Measurements from ENCODE around the gene WDR87.

The WDR87 gene

DNA sequence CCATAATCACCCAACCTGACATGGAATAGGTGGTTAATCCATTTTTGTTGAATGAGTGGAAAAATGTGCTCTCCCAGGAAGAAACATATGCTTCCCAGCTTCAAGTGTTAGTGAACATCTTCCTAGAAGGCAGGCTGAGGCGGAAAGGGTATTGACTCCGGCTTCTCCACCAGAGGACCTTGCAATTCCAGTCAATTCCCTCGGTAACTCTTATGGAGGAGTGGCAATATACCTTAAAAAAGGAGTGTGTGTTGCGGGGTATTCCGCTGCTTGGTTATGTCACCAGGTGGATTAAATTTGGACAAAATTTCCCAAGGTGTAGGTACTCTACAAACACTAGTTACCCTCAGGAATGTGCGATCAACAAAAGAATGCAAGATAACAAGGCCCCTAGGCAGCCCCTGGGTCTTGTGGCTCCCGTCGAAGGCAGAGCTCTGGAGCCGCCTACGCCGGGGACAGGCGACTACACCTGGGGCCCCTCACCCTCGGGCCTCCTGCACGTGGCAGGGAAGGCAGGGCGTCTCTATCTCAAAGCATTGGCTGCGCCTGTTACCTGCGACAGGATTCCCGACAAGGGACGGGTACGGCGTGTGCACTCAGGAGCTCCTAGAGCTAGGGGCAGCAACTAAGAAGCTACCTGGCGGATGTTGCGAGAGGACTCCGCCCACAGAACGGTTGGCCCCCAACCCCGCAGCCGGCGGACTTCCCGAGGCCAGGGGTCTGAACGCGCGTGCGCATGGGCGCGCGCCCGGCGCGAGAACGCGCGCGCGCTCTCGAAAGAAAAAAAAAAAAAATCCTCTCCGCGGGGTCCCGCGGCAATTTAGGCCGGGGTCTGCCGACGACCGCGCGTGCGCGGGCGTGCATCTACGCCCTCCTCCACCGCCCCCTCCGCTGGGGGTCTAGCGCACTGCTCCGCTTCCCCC is at the start of gene WDR87:
Gene WDR87, minus strand, starts transcription at position 649 of the 923 bp plus-strand sequence. CDS start 8,355 bp downstream, outside the sequence.
- TF ChIP-seq, protein P1, sequence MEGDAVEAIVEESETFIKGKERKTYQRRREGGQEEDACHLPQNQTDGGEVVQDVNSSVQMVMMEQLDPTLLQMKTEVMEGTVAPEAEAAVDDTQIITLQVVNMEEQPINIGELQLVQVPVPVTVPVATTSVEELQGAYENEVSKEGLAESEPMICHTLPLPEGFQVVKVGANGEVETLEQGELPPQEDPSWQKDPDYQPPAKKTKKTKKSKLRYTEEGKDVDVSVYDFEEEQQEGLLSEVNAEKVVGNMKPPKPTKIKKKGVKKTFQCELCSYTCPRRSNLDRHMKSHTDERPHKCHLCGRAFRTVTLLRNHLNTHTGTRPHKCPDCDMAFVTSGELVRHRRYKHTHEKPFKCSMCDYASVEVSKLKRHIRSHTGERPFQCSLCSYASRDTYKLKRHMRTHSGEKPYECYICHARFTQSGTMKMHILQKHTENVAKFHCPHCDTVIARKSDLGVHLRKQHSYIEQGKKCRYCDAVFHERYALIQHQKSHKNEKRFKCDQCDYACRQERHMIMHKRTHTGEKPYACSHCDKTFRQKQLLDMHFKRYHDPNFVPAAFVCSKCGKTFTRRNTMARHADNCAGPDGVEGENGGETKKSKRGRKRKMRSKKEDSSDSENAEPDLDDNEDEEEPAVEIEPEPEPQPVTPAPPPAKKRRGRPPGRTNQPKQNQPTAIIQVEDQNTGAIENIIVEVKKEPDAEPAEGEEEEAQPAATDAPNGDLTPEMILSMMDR (conservative IDR thresholded peaks at IDR 0.05; ENCODE audit: low read depth), result no peak
- peak; percentile 39 for DNase-seq (ENCODE audit: low spot score)
- ChIA-PET CTCF (interaction anchor here (0.6 to 0.9 kb wide), 2 partner anchors 228 to 236 kb away, joined by 3 to 4 read pairs; no protein-coding TSS in a partner anchor), POLR2A (ENCODE audit: low non-redundant PET) (no interaction called here)
- H3K27ac ChIP-seq, result peak within 1 kb of the TSS; percentile 79

DNA sequence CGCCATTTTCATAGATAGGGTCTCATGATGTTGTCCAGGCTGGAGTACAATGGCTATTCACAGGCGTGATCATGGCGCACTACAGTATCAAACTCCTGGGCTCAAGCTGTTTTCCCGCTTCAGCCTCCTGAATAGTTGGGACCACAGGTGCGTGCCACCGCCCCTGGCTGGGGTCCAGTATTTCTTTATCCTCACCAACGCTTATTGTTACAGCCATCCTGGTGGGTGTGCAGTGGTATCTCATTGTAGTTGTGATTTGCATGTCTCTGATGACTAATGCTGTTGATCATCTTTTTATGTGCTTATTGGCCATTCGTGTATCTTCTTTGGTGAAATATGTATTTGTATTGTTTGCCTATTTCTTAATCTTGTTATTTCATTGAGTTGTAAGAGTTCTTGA is 49.6 kb upstream of the WDR87 start:
- ChIA-PET POLR2A (ENCODE audit: low non-redundant PET) (interaction anchor here (0.8 kb wide), 1 partner anchor 13 kb away, joined by 4 read pairs; no protein-coding TSS in a partner anchor), CTCF (no interaction called here)
- DNase-seq (ENCODE audit: low spot score), result no peak
- H3K27ac ChIP-seq, result 0 out of 2 replicates have a peak overlapping the region, but pooled peaks have one; percentile 39
- TF ChIP-seq, protein P1 (conservative IDR thresholded peaks at IDR 0.05; ENCODE audit: low read depth), result no peak

DNA sequence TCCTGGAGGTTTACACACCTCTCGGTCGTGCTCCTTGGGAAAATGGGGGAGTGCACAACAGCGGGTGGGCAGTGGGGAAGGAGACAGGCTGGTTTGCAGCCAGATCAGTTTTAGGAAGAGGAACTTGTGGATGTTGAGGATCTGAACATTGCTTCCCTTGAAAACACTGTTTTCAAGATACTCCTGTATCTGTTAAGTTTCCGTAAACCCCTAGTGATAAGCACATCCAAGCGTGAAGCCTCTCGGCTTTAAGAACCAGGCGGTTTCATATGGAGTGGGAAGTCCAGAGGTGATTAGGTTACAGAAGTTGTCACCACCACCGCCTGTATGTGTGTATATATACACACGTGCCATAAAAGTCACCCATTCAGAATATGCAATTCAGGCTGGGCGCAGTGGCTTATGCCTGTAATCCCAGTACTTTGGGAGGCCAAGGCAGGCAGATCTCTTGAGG is 48.1 kb upstream of the WDR87 start:
- no peak for DNase-seq (ENCODE audit: low spot score)
- TF ChIP-seq, protein P1 (conservative IDR thresholded peaks at IDR 0.05; ENCODE audit: low read depth), result no peak
- ChIA-PET POLR2A (ENCODE audit: low non-redundant PET) (no interaction called here), CTCF (no interaction called here)
- H3K27ac ChIP-seq, result no peak overlapping the region

DNA sequence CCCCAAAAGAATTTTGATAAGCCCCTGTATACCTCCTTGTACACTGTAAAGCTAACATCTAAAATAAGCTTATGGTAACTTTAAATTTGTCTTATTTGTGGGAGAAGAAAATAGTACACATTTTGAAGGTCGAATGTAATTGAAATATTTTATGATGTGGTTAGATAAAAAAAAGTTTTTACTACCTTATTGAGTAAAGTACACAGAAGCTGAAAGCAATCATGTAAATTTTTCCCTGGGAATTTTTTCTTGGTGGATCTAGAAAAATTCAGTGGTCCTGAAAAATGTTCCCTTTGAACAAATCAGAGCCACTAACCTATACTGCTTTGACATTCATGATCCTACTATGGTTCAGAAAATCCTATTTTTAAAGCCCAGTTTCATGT is 47.5 kb upstream of the WDR87 start:
- no peak for DNase-seq (ENCODE audit: low spot score)
- TF ChIP-seq, protein P1 (conservative IDR thresholded peaks at IDR 0.05; ENCODE audit: low read depth), result no peak
- peak overlapping the region; percentile 42 for H3K27ac ChIP-seq
- POLR2A ChIA-PET (ENCODE audit: low non-redundant PET), result no interaction called here
- CTCF ChIA-PET, result interaction anchor here (0.6 kb wide), 2 partner anchors 30 to 84 kb away, joined by 3 to 4 read pairs; no protein-coding TSS in a partner anchor

DNA sequence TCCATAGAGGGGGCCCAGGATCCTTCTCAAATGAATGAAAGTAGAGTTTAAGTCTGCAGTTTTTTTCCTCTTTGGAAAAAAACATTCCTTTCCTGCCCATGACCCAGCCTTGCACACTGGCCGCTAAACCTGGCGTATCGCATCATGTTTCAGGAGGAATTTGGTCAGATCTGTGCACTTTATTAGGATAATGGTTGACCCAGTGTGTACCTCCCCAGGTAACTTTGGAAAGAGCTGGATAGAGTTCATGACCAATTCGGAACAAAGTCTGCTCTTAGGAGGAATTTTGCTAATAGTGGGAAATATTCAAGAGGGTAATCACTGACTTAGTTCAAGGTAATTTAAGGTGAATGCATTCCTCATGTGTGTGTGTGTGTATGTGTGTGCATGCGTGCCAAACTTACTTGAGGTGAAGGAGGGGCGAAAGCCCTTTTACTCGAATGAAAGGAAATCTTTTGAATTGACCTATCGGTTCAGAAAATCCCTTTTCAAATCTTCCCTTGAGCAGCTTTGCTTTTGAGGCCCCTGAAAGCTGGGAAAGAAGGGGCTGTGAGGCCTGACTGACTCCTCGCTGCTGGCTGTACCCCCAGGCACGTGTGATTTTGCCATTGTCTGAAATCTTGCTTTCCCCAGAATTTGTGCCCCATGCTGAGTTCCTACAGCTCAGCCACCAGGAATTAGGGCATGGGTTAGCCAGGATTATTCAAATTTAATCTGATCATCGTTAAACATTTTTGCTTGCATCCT is 47.0 kb upstream of the WDR87 start:
- ChIA-PET CTCF (interaction anchor here (0.6 kb wide), 2 partner anchors 31 to 85 kb away, joined by 3 to 4 read pairs; no protein-coding TSS in a partner anchor), POLR2A (ENCODE audit: low non-redundant PET) (no interaction called here)
- TF ChIP-seq, protein P1 (conservative IDR thresholded peaks at IDR 0.05; ENCODE audit: low read depth), result no peak
- no peak for DNase-seq (ENCODE audit: low spot score)
- H3K27ac ChIP-seq, result peak overlapping the region; percentile 42

DNA sequence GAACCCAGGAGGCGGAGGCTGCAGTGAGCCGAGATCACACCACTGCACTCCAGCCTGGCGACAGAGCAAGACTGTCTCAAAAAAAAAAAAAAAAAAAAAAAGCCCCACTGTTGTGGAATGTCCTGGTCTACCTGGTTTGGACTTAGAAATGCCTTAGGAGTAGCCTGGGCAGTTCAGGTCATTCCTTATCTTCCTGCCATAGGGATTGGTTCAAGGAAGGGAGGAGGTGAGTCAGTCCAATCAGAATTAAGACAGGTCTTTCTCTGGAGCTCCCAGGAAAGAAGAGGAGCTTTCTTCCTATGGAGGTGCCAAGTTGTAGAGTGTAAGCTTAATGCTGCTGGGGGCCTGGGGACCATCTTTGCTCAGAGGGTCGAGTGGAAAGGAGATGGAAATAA is 45.4 kb upstream of the WDR87 start:
- no peak overlapping the region for H3K27ac ChIP-seq
- ChIA-PET CTCF (no interaction called here), POLR2A (ENCODE audit: low non-redundant PET) (no interaction called here)
- no peak for DNase-seq (ENCODE audit: low spot score)
- TF ChIP-seq, protein P1 (conservative IDR thresholded peaks at IDR 0.05; ENCODE audit: low read depth), result no peak
